ENCODE data around the gene KCNK16. TPM values are rescaled to one million over a fixed set of nuclear protein-coding genes. Genes with fewer than 3 reads are reported as not detected.

The KCNK16 gene
- total RNA-seq (2012; rRNA removed), result not detected in 2 replicates

DNA sequence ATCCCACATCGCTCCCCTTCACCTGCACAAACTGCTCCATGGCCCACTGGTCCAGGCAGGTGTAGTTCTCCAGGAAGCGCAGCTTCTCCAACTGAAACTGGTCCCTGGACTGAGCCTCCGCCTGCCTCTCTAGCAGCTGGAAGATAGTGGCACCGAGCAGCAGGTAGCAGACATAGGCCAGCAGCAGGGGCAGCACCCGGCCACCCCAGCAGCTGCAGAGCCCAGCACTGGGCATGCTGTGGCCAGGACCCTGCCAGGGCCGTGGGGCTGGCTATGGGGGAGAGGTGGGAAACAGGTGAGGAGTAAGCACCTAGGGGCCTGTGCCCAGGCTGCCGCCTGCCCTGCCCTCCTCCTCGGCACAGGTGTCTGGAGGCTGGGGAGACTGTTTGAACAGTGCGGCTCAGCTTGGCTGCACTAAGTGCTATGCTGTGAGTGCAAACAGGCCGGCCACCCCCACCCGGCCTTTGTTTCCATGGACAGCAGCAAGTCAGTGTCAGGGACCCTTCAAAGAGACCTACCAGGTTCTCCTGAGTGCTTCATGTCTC lies at the start of gene KCNK16:
Gene KCNK16 (minus strand): TSS at position 397 of the 545 bp plus-strand sequence. CDS start 162 bp downstream, at position 235.
- H3K9ac ChIP-seq (ENCODE audit: low read depth, low read length), result no peak within 1 kb of the TSS
- no peaks in the 10 kb centered on the region for H3K4me1 ChIP-seq (ENCODE audit: control insufficient read depth, insufficient read depth, low read length)
- H3K9me3 ChIP-seq (replicated peaks; ENCODE audit: low read length), result no peaks in the 10 kb centered on the region
- no peak within 1 kb of the TSS for H3K4me3 ChIP-seq (ENCODE audit: low read length)
- H3K36me3 ChIP-seq (ENCODE audit: insufficient read depth, low read length), result no peaks in the 10 kb centered on the region
- no peak within 1 kb of the TSS for H3K4me2 ChIP-seq (ENCODE audit: low read length)
- H3K27me3 ChIP-seq (ENCODE audit: control insufficient read depth, insufficient read depth, low read length), result no peaks in the 10 kb centered on the region

DNA sequence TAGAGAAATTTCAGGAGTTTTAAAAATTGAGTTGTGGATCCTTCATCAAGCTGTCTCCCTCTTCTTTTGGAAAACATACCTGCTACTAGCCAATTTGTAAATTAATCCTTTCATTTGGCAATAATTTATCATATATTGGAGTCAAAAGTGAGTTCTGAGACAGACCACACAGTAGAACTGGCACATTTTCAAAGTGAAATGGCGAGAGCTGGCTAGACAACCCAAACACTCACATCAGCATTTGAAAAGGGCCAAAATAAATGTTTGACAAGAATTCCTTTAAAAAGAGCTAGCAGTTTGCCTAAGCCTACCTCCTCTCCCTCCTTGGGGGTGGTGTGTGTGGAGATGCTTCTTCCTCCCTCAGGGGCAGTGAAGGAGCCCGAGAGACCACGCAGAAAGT lies 47.9 kb upstream of the KCNK16 start:
- no peak overlapping the region for H3K4me3 ChIP-seq (ENCODE audit: low read length)
- H3K4me2 ChIP-seq (ENCODE audit: low read length), result no peak overlapping the region
- peaks cover 3% of the 10 kb centered on the region for H3K27me3 ChIP-seq (ENCODE audit: control insufficient read depth, insufficient read depth, low read length)
- H3K9me3 ChIP-seq (replicated peaks; ENCODE audit: low read length), result no peaks in the 10 kb centered on the region
- peaks cover 3% of the 10 kb centered on the region for H3K4me1 ChIP-seq (ENCODE audit: control insufficient read depth, insufficient read depth, low read length)
- no peak overlapping the region for H3K9ac ChIP-seq (ENCODE audit: low read depth, low read length)
- H3K36me3 ChIP-seq (ENCODE audit: insufficient read depth, low read length), result no peaks in the 10 kb centered on the region

DNA sequence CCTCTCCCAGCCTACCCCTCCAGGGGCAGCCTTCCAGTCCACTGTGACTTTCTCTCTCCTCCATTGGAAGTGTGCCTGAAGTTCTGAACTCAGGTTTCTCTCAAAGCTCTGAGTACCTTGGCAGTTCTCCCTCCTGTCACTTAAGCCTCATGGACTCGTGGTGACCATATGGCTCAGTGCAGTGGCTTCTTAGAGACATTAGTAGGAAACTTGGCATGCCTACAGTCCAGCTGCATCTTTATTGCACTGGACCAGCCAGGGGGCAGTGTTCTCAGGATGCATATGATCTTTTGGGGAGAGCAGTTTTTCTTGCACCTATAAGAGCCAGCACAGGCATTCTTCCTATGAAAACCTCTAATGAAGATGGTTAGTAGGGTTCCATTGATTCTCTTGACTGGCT lies 47.5 kb upstream of the KCNK16 start:
- no peak overlapping the region for H3K4me2 ChIP-seq (ENCODE audit: low read length)
- no peaks in the 10 kb centered on the region for H3K9me3 ChIP-seq (replicated peaks; ENCODE audit: low read length)
- H3K4me1 ChIP-seq (ENCODE audit: control insufficient read depth, insufficient read depth, low read length), result peaks cover 3% of the 10 kb centered on the region
- peaks cover 3% of the 10 kb centered on the region for H3K27me3 ChIP-seq (ENCODE audit: control insufficient read depth, insufficient read depth, low read length)
- H3K4me3 ChIP-seq (ENCODE audit: low read length), result no peak overlapping the region
- H3K9ac ChIP-seq (ENCODE audit: low read depth, low read length), result no peak overlapping the region
- no peaks in the 10 kb centered on the region for H3K36me3 ChIP-seq (ENCODE audit: insufficient read depth, low read length)

DNA sequence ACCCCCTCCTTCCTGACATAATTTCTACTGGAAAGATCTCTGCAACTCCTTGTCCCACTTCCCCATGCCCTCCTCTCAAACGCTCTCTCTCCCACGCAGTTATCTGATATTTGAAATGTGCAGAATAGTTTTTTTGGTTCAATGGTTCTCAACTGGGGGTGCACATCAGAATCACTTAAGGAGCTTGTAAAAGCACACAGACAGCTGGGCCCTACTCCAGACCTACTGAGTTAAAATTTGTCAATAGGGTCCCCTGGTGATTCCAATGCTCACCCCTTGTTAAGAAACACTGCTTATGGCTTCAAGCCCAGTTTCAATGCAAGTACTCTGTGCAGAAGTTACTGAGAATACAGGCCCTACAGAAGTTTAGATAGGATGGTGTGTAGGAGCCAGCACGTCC lies 45.2 kb upstream of the KCNK16 start:
- no peaks in the 10 kb centered on the region for H3K9me3 ChIP-seq (replicated peaks; ENCODE audit: low read length)
- H3K27me3 ChIP-seq (ENCODE audit: control insufficient read depth, insufficient read depth, low read length), result peaks cover 3% of the 10 kb centered on the region
- H3K9ac ChIP-seq (ENCODE audit: low read depth, low read length), result no peak overlapping the region
- no peak overlapping the region for H3K4me2 ChIP-seq (ENCODE audit: low read length)
- no peaks in the 10 kb centered on the region for H3K36me3 ChIP-seq (ENCODE audit: insufficient read depth, low read length)
- no peak overlapping the region for H3K4me3 ChIP-seq (ENCODE audit: low read length)
- peaks cover 3% of the 10 kb centered on the region for H3K4me1 ChIP-seq (ENCODE audit: control insufficient read depth, insufficient read depth, low read length)

DNA sequence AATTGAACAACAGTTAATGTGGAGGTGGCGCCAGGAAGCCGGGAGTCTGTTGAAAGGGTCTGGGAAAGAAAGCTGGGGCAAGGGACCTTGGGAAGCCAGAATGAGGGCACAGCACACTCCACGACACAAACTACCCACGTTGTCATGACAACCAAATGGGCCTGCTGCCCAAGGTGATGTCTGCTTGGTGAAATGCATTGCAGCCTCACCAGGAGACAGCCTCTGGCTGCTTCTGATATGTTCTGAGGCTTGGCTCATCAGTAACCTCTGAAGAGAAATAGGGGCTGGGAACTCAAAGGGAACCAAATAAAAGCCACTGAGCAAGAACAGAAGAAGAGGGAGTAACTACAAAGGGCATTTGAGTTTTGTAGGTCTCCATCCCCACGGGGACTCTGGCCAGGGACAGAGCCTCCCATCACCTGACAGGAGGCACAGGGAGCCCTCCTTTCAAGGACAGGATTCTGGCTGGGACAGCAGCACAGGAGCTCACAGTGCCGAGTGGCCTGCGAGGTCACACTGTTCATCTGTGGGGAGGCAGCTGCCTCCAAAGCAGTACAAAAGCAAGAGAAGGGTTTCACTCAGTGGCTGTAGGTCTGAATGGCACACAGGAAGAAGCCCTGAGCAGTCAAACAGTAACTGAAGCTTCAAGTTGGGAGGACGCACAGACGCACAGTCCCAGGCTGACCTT lies 44.6 kb upstream of the KCNK16 start:
- H3K27me3 ChIP-seq (ENCODE audit: control insufficient read depth, insufficient read depth, low read length), result peaks cover 1% of the 10 kb centered on the region
- H3K4me3 ChIP-seq (ENCODE audit: low read length), result no peak overlapping the region
- no peak overlapping the region for H3K4me2 ChIP-seq (ENCODE audit: low read length)
- H3K4me1 ChIP-seq (ENCODE audit: control insufficient read depth, insufficient read depth, low read length), result peaks cover 7% of the 10 kb centered on the region
- H3K9me3 ChIP-seq (replicated peaks; ENCODE audit: low read length), result no peaks in the 10 kb centered on the region
- no peaks in the 10 kb centered on the region for H3K36me3 ChIP-seq (ENCODE audit: insufficient read depth, low read length)
- H3K9ac ChIP-seq (ENCODE audit: low read depth, low read length), result no peak overlapping the region

DNA sequence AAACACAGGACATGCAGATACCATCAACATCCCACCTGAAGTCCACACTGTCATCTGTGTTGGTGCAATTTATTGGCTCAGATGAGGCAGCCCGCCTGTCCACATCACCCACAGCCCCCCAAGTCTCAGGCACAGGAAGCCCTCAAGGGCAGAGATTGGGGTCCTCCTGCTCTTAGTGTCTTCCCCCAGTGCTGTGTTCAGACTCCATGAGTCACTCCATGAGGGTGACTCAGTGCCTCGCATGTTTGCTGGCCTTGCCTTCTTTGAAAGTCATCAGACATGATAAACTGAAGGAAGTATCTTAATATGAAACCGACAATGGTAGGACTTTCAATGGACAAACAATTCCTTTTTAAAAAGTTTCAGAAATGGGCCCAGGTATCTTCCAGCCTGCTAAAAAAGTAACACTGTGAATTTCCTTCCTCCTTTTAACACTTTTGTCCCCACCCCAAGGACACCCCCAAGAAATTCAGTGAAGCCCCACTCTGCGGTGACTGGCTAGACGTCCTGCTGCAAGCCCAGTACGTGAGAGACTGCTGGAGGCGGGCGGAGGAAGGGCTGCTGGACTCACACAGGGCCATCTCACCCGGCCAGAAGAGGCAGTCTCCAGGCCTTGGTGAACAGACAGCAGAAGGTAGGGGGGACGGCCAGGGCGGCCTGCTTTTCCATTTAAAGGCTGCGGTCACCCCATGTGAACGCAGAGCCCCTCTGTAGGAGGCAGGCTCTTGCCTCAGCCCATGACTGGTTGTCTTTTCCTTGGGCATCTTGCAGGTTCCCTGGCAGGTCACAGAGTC lies 43.0 kb upstream of the KCNK16 start:
- H3K4me1 ChIP-seq (ENCODE audit: control insufficient read depth, insufficient read depth, low read length), result peaks cover 7% of the 10 kb centered on the region
- no peak overlapping the region for H3K9ac ChIP-seq (ENCODE audit: low read depth, low read length)
- H3K36me3 ChIP-seq (ENCODE audit: insufficient read depth, low read length), result no peaks in the 10 kb centered on the region
- no peaks in the 10 kb centered on the region for H3K27me3 ChIP-seq (ENCODE audit: control insufficient read depth, insufficient read depth, low read length)
- H3K9me3 ChIP-seq (replicated peaks; ENCODE audit: low read length), result no peaks in the 10 kb centered on the region
- H3K4me3 ChIP-seq (ENCODE audit: low read length), result no peak overlapping the region
- no peak overlapping the region for H3K4me2 ChIP-seq (ENCODE audit: low read length)

DNA sequence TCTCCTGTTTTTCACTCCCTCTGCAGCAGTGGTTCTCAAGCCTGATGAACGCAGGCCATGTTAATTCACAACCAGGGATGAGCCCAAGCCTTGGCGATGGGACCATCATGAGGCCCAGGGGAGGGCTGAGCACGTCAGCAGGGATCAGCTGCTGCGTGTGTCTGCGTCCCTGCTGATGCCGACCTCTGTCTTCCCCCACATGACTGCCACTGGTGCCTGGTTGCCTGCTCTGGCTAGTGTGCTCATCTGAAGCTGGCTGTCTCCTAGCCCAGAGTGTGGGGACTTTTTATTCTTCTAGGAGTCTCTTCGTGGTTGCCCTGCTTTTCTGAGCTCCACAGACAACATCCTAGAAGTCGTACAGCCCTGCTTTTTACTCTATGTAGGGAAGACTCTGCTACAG lies 40.8 kb upstream of the KCNK16 start:
- Histone ChIP-seq H3K4me3 (ENCODE audit: low read length) (no peak overlapping the region), H3K4me2 (ENCODE audit: low read length) (no peak overlapping the region), H3K27me3 (ENCODE audit: control insufficient read depth, insufficient read depth, low read length) (no peaks in the 10 kb centered on the region), H3K9me3 (replicated peaks; ENCODE audit: low read length) (no peaks in the 10 kb centered on the region), H3K9ac (ENCODE audit: low read depth, low read length) (no peak overlapping the region), H3K4me1 (ENCODE audit: control insufficient read depth, insufficient read depth, low read length) (peaks cover 7% of the 10 kb centered on the region), H3K36me3 (ENCODE audit: insufficient read depth, low read length) (no peaks in the 10 kb centered on the region)

DNA sequence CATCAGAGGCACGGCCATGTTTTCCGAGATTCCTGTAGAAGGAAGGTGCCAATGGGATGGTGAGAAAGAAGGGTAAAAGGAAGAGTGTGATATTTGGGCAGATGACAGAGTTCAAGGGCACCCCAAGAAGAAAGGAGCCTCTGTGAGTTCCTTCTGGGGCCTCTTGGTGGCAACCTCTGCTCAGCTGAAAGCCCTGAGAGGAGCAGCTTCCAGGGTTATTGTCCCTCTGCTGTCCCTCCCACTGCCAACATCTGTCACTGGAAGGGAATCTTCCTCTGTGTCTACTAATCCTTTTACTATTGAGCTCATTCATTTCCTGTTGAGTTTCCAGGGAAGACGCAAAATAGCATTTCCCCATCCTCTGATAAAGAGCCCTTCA lies 40.0 kb upstream of the KCNK16 start:
- H3K27me3 ChIP-seq (ENCODE audit: control insufficient read depth, insufficient read depth, low read length), result no peaks in the 10 kb centered on the region
- peak overlapping the region; percentile 40 for H3K4me2 ChIP-seq (ENCODE audit: low read length)
- no peak overlapping the region for H3K9ac ChIP-seq (ENCODE audit: low read depth, low read length)
- no peaks in the 10 kb centered on the region for H3K36me3 ChIP-seq (ENCODE audit: insufficient read depth, low read length)
- H3K4me1 ChIP-seq (ENCODE audit: control insufficient read depth, insufficient read depth, low read length), result peaks cover 7% of the 10 kb centered on the region
- no peak overlapping the region for H3K4me3 ChIP-seq (ENCODE audit: low read length)
- H3K9me3 ChIP-seq (replicated peaks; ENCODE audit: low read length), result no peaks in the 10 kb centered on the region

DNA sequence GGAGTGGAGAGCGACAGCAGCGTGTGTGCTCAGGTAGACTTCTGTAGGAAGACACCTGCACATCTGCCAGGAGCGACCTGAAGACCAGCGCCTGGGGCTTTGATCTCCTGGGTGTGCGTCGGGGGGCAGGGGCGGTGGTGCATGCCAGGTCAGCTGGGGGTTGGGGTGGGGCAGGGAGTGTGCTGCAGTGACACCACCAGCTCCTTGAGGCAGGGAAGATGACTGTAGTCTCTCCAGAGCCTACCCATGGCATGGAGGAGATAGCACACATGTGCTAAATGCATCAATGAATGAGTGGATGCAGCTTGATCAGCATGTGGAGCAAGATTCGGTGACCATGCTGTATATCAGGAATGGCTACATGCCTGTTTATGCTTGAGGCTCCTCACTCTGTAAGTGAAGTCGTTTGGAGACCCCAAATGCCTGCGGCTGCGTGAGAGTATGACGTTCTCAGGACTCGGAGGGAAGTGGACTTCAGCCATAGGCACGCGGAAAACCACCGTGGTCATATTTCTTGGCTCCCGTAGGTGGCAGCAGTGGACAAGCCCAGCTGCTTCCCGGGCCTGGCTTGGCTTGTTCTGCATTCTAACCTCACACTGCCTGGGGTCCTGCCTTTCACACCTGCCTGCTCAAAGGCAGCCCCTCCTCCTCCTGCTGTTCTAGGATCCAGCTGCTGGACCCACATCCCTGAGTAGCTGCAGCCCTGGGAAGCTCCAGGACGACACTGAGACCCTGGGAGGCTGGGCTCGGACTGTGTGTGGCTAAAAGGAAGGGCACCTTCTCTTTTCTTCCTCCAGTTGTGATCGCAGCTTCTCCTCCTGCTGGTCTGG lies 39.4 kb upstream of the KCNK16 start:
- Histone ChIP-seq H3K4me3 (ENCODE audit: low read length) (no peak overlapping the region), H3K9me3 (replicated peaks; ENCODE audit: low read length) (no peaks in the 10 kb centered on the region), H3K4me1 (ENCODE audit: control insufficient read depth, insufficient read depth, low read length) (peaks cover 7% of the 10 kb centered on the region), H3K36me3 (ENCODE audit: insufficient read depth, low read length) (no peaks in the 10 kb centered on the region), H3K4me2 (ENCODE audit: low read length) (peak overlapping the region; percentile 40), H3K9ac (ENCODE audit: low read depth, low read length) (no peak overlapping the region), H3K27me3 (ENCODE audit: control insufficient read depth, insufficient read depth, low read length) (no peaks in the 10 kb centered on the region)

DNA sequence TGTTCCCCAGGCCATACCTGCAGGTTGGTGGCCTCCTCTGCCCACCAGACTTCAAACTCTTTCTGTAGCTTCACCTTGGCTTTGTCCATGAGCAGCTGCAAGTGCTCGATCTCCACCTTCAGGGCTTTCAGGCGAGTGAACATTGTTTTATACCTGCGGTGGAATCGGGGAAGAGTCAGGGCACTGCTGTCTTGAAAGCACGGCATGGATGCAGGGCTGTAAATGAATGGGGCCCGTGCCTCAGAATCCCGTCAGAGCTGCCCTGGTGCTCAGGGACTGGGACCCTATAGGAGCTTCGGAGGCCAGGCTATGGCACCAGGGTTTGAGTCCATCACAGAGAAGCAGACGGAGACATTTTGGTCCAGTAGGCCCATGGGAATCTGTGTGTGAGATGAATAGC lies 37.9 kb upstream of the KCNK16 start:
- no peaks in the 10 kb centered on the region for H3K27me3 ChIP-seq (ENCODE audit: control insufficient read depth, insufficient read depth, low read length)
- H3K4me3 ChIP-seq (ENCODE audit: low read length), result no peak overlapping the region
- H3K9ac ChIP-seq (ENCODE audit: low read depth, low read length), result no peak overlapping the region

DNA sequence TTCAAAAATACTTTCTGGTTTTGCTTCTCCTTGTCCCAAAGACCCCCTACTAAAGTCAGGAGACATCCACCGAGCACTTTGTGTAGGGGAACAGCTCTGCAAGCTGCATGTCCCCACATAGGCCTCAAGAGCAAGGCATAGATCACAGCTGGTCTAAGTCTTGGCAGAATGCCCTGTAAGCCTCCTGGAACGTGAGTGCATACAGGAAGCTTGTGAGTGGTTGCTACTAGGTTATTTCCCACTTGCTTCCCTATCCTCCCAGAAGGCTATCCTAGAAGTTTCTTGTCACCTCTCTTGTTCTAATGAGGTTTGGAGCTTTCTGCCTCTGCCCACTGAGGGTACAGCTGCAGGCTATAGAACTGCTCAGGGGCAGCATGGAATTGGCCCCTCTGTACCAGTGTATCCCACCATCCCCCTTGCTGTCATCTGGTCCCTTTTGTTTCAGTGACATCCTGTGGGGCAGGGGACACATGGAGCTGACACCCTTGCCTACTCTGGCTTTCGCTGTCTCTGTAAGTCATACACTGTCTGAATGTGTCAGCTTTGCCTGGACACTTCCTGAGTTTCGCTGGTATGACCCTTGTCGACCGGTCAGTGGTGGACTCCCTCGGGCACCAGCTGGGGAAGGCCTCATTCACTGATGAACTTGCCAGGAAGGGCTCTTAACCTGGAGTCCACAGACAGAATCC lies 35.6 kb upstream of the KCNK16 start:
- Histone ChIP-seq H3K9ac (ENCODE audit: low read depth, low read length) (no peak overlapping the region), H3K9me3 (replicated peaks; ENCODE audit: low read length) (no peaks in the 10 kb centered on the region), H3K36me3 (ENCODE audit: insufficient read depth, low read length) (no peaks in the 10 kb centered on the region), H3K4me1 (ENCODE audit: control insufficient read depth, insufficient read depth, low read length) (peaks cover 4% of the 10 kb centered on the region), H3K4me3 (ENCODE audit: low read length) (no peak overlapping the region), H3K27me3 (ENCODE audit: control insufficient read depth, insufficient read depth, low read length) (peaks cover 6% of the 10 kb centered on the region), H3K4me2 (ENCODE audit: low read length) (no peak overlapping the region)

More for the DNA sequence above, 37.9 kb upstream of the KCNK16 start:
- no peaks in the 10 kb centered on the region for H3K9me3 ChIP-seq (replicated peaks; ENCODE audit: low read length)
- no peaks in the 10 kb centered on the region for H3K36me3 ChIP-seq (ENCODE audit: insufficient read depth, low read length)
- H3K4me1 ChIP-seq (ENCODE audit: control insufficient read depth, insufficient read depth, low read length), result peaks cover 4% of the 10 kb centered on the region
- H3K4me2 ChIP-seq (ENCODE audit: low read length), result no peak overlapping the region
